Tibial artery (tissue), 4 donors: ENCODE results near the gene HNF4A.

Source experiments
- DNase-seq, 2 donors: peaks; one replicate each; pipeline ENCODE4 v3.0.0-alpha.2; 2019
- H3K27ac ChIP-seq, 2 donors: fragments of 200-600 bp; sonication (generic) in 1 of 2; 1 replicate in 1 of 2; 2 replicates in 1 of 2; pipeline ENCODE4 v1.5.1; 2018 to 2019; ENCODE audit warnings: mild to moderate bottlenecking in 1 of 2
- H3K27me3 ChIP-seq, 2 donors: fragments of 200-600 bp; sonication (generic) in 1 of 2; one replicate each; pipeline versions ENCODE4 v1.5.1 to v1.6.0; 2016 to 2019
- H3K36me3 ChIP-seq, 3 donors: fragments of 200-600 bp; sonication (generic) in 2 of 3; one replicate each; pipeline ENCODE4 v1.5.1; 2016 to 2019; ENCODE audit warnings: mild to moderate bottlenecking in 2 of 3
- H3K4me1 ChIP-seq, 4 donors: fragments of 200-600 bp; sonication (generic) in 2 of 4; 1 replicate in 3 of 4; 2 replicates in 1 of 4; pipeline ENCODE4 v1.5.1; 2016 to 2019
- H3K4me3 ChIP-seq, 2 donors: fragments of 200-600 bp; sonication (generic) in 1 of 2; 1 replicate in 1 of 2; 2 replicates in 1 of 2; pipeline ENCODE4 v1.5.1; 2018 to 2019; ENCODE audit warnings: mild to moderate bottlenecking in 2 of 2
- H3K9me3 ChIP-seq, 3 donors: fragments of 200-600 bp; sonication (generic) in 1 of 3; one replicate each; pipeline ENCODE4 v1.5.1; 2016 to 2019
- intact Hi-C: fragments of 100-400 bp; cut with DNase I; formaldehyde crosslinking; loops from one replicate; pipeline ENCODE4 v1.15.0; 2023; ENCODE audit warnings: low total_unique reads
- TF ChIP-seq, protein P1 (sequence below), 2 experiments: fragments of 200-600 bp in 1 of 2; fragments of 450-650 bp in 1 of 2; IDR thresholded peaks; one replicate each; pipeline ENCODE4 v1.5.1; 2017 to 2019; ENCODE audit warnings: antibody characterized with exemption in 2 of 2, mild to moderate bottlenecking in 1 of 2, moderate library complexity in 1 of 2

HNF4A gene

DNA sequence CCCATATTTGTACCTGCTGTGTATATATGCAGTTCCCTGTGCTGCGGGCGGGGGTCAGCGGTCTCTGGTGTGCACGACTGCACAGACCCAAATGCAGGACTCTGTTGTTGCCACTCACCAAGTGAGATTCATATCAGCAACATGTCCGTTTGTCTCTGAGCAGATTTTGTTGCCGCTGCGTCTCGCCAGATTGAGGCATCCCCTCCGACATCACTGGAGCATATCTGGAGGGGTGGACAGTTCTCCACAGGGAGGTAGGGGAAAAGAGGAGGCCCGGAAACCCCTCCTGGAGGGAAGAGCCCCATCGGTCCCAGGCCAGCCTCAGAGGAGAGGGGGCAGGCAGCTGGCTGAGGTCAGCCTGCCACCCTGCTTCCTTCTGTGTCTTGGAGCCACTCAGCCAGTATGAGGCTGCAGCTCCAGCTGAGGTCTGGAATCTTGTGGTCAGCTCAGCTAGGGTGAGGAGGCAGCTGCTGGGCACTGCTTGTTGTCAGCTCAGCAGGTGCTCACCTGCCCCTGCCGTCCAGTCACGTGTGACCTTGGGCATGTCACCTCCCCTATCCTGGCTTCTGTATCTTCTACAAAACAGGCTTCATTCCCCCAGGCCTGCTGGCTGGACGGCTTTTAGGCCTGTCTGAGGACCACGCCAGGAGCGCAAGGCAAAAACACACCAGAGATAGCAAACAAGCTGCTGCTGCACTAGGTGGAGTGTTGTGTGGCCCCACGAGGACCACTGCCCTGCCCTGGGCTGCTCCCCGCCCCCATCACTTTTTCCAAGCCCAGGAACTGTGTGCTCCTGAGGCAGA lies 47.1 kb downstream of the HNF4A start:
- no peak for DNase-seq
- H3K4me1 ChIP-seq: no peaks in the 10 kb centered on the region
- H3K36me3 ChIP-seq: no peaks in the 10 kb centered on the region
- TF ChIP-seq, protein P1, sequence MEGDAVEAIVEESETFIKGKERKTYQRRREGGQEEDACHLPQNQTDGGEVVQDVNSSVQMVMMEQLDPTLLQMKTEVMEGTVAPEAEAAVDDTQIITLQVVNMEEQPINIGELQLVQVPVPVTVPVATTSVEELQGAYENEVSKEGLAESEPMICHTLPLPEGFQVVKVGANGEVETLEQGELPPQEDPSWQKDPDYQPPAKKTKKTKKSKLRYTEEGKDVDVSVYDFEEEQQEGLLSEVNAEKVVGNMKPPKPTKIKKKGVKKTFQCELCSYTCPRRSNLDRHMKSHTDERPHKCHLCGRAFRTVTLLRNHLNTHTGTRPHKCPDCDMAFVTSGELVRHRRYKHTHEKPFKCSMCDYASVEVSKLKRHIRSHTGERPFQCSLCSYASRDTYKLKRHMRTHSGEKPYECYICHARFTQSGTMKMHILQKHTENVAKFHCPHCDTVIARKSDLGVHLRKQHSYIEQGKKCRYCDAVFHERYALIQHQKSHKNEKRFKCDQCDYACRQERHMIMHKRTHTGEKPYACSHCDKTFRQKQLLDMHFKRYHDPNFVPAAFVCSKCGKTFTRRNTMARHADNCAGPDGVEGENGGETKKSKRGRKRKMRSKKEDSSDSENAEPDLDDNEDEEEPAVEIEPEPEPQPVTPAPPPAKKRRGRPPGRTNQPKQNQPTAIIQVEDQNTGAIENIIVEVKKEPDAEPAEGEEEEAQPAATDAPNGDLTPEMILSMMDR (IDR thresholded peaks at IDR 0.05): no peak
- H3K9me3 ChIP-seq: no peaks in the 10 kb centered on the region
- no peak overlapping the region for H3K27ac ChIP-seq
- intact Hi-C loops: no loop called here
- H3K27me3 ChIP-seq: peaks cover 0 to 16% of the 10 kb centered on the region in 2 donors
- H3K4me3 ChIP-seq: no peak overlapping the region

DNA sequence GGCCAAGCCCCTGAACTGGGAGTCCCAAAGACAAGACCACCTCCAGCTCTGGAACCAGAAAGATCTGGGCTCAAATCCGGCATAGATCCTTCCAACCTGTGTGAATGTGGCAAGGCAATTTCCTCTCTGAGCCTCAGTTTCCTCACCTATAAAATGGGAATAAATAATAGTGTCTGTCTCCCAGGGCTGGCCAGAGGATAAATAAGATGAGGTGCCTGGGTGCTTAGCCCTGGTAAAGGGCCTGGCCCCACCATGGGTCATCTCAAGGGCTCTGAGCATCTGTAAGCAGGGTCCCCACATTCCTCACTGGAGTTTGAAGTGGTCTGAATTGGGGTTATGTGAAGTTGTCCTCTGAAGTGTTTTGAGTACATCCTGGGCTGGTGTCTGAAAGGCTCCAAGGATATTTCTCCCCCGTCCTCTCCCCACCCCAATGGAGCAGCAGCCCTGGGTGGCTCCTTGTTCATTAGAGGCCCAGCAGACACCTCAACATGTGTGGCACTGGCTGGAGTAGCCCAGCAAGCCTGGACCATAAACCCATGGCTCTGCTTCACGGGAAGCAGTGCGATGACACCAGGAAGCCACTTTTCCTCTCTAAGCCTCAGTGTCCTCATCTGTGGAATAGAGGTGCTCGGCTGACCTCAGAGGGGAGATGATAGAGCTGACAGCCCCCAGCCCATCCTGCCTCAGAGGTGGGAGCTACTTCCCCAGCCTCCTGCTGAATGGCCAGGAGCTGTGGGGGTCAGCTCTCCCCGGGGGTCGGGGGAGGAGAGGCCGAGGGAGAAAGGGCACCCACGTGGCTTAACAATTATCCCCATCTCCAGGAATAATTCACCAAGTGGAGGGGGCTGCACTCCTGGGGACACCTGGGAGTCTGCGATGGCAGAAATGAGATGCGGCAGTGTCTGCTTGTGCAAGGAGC lies 48.0 kb downstream of the HNF4A start:
- intact Hi-C loops: no loop called here
- Histone ChIP-seq H3K9me3 (no peaks in the 10 kb centered on the region), H3K36me3 (no peaks in the 10 kb centered on the region), H3K27ac (no peak overlapping the region), H3K4me1 (no peaks in the 10 kb centered on the region), H3K27me3 (peaks cover 0 to 16% of the 10 kb centered on the region in 2 donors), H3K4me3 (no peak overlapping the region)
- DNase-seq: no peak
- TF ChIP-seq, protein P1 (IDR thresholded peaks at IDR 0.05): no peak

DNA sequence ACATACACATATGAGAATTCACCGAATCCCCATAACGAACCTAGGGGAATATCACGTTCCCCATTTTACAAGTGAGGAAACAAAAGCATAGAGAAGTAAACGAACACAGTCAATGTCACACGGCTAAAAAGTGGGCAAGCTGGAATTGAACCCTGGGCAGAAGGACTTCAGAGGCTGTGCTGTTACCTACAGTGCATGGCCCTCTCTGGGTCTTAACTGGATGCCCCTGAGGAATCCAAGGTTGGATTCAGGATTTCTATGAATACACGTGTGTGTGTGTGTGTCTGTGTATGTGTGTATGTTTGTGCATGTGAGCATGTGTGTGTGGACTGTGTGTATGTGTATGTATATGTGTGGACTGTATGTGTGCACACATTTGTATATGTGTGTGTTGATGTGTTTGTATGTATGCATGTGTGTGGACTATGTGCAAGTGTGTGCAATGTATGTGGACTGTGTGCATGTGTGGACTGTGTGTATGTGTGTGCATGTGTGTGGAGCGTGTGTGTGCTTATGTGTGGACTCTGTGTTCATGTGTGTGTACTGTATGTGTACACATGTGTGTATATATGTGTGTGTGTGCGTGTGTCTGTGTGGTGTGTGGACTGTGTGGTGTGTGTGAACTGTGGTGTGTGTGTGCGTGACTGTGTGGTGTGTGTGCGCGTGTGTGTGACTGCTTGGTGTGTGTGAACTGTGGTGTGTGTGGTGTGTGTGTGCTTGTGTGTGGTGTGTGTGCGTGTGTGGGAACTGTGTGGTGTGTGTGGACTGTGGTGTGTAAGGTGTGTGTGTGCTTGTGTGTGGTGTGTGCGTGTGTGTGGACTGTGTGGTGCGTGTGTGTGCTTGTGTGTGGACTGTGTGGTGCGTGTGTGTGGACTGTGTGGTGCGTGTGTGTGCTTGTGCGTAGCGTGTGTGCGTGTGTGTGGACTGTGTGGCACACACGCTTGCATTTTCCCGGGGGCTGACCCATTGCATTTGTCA lies 49.0 kb downstream of the HNF4A start:
- no peak for DNase-seq
- no peak overlapping the region for H3K4me3 ChIP-seq
- H3K36me3 ChIP-seq: no peaks in the 10 kb centered on the region
- TF ChIP-seq, protein P1 (IDR thresholded peaks at IDR 0.05): no peak
- intact Hi-C loops: no loop called here
- no peak overlapping the region for H3K27ac ChIP-seq
- H3K27me3 ChIP-seq: peaks cover 0 to 10% of the 10 kb centered on the region in 2 donors
- no peaks in the 10 kb centered on the region for H3K9me3 ChIP-seq
- no peaks in the 10 kb centered on the region for H3K4me1 ChIP-seq

DNA sequence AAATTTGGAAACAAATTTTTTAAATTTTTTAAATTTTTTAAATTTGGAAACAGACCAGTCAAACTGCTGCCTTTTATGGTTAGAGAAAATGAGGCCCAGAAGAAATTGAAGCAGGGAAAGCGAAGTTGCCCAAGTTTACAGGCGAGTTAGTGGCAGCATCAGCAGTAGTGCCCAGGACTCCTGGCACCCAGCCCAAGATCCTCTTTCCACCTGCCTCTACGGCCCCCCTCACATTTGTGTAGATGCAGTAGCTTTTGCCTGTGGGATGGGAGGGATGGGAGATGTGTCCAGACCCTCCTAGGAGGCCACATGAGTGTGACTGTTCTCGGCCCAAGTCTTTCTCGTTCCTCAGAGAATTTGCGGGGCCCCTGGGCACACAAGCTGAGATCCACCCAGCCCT lies 49.8 kb downstream of the HNF4A start:
- DNase-seq: no peak
- intact Hi-C loops: no loop called here
- Histone ChIP-seq H3K4me1 (no peaks in the 10 kb centered on the region), H3K4me3 (no peak overlapping the region), H3K27ac (no peak overlapping the region), H3K36me3 (no peaks in the 10 kb centered on the region), H3K27me3 (peaks cover 0 to 10% of the 10 kb centered on the region in 2 donors), H3K9me3 (no peaks in the 10 kb centered on the region)
- TF ChIP-seq, protein P1 (IDR thresholded peaks at IDR 0.05): no peak
